Measurements from ENCODE around the gene DDC.

DNA sequence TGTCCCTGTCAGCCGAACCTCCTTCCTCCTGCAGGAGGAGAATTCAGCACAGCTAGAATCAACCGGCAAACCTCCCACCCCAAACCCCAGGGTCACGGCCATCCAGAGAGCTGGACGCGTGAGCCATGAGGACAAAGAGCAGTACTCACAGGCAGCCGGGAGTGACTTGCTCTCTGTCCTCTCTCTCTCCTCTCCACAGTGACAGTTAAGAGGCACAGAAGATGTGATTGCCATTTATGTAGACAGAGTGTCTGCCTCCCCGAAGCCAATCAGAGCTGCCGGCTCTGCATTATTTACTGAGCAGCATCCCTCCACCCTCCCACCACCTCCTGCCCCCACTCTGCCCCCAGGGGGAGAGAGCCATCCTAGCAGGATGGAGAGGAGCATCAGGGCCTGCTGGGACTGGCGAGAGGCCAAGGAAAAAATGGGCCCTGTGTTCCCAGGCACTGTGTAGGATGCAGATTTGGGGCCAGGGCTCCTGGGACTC is 4.3 kb downstream of the DDC start:
- TF ChIP-seq, protein P1, sequence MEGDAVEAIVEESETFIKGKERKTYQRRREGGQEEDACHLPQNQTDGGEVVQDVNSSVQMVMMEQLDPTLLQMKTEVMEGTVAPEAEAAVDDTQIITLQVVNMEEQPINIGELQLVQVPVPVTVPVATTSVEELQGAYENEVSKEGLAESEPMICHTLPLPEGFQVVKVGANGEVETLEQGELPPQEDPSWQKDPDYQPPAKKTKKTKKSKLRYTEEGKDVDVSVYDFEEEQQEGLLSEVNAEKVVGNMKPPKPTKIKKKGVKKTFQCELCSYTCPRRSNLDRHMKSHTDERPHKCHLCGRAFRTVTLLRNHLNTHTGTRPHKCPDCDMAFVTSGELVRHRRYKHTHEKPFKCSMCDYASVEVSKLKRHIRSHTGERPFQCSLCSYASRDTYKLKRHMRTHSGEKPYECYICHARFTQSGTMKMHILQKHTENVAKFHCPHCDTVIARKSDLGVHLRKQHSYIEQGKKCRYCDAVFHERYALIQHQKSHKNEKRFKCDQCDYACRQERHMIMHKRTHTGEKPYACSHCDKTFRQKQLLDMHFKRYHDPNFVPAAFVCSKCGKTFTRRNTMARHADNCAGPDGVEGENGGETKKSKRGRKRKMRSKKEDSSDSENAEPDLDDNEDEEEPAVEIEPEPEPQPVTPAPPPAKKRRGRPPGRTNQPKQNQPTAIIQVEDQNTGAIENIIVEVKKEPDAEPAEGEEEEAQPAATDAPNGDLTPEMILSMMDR (IDR thresholded peaks at IDR 0.05) = no peak
- no peak for TF ChIP-seq POLR2A (IDR thresholded peaks at IDR 0.05)
